ENCODE results near the gene MYLK3. TPM values are rescaled to one million over a fixed set of nuclear protein-coding genes. Genes with fewer than 3 reads are reported as not detected.

The MYLK3 gene
- total RNA-seq, 1 experiment from 2014 or later, result 1.1 TPM

DNA sequence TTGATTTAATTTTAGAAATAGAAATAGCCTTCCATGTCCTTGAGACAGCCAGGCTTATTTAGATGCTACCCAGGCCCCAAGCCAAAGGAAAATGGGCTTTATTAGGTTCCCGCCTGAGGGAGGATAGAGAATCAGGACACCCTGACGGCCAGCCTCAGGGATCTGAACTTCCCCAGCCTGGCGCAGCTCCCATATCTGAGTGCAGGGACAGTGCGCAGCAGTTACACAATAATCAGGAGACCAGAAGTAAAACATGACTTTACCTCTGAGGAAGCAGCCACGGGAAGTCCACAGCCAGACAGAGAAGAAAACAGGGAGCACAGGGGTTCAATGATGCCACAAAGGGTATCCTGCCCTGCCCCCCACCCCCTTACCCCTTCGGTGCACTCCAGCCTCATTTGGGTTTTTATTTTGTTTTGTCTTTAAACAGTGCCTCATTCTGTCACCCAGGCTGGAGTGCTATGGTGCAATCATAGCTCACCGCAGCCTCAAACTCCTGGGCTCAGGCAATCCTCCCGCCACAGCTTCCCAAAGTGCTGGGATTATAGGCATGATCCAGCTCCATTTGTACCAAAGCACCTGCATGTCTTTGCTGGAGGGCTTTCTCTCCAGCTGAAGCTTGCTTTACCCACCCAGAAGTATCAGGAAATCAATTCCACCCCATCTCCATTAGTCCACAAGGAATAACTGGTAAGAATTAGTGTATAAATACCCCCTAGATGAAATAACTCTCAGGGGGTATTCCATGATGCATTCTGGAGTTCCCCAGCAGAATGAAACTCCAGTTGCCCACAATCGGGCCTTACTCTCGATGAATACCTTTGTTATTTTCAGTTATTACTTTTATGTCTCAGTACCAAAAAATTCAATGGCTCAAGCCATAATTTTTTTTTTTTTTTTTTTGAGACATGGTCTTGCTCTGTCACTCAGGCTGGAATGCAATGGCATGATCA, 36.8 kb downstream of the MYLK3 start:
- in situ Hi-C loops (cut with HindIII; ENCODE audit: low pct_unique_long_range_greater_than_20kb, low sequenced_read_pairs), result no loop called here

DNA sequence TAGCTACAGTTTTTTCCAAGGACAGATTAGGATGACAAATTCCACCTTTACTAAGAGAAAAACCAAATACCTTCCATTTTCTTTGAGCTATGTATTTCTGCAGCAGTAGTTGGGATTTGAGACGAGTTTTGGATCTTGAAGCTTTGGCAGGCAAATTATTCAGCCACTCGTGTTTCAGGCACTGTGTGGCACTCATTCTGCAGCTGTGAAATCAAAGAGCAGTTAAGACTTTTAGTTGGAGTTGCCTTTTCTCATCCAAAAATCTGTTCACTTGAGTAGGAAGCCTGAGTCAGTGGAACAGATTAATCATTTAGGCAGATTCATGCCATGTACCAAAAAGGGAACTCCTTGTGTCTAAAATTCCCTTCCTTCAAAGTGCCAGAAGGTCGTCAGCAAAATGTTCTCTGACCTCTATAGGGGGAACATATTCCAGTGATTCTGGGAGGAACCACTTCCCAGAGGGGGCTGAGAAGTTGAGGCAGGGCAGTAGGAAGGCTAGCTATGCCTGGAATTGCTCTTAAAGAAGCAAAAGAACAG, 38.6 kb downstream of the MYLK3 start:
- in situ Hi-C loops (cut with HindIII; ENCODE audit: low pct_unique_long_range_greater_than_20kb, low sequenced_read_pairs), result no loop called here
- no peak for DNase-seq (ENCODE audit: low read depth, low spot score)

More for the DNA sequence above, 36.8 kb downstream of the MYLK3 start:
- DNase-seq (ENCODE audit: low read depth, low spot score), result no peak

DNA sequence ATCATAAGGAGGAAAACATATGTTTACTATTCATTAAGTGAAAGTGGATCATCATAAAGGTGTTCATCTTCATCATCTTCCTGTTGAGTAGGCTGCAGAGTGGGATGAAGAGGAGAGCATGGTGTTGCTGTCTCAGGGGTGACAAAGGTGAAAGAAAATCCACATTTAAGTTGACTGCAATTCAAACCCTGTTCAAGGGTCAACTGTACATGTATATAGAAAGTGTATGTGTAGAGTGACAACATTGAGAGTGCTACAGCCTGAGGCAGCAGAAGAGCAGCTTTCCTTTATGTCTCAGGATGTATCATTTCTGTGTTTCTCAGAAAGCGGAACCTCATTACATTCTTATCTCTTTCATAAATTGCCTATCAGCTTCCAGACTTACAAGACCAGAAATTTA, 41.5 kb downstream of the MYLK3 start:
- in situ Hi-C loops (cut with HindIII; ENCODE audit: low pct_unique_long_range_greater_than_20kb, low sequenced_read_pairs), result no loop called here
- no peak for DNase-seq (ENCODE audit: low read depth, low spot score)

DNA sequence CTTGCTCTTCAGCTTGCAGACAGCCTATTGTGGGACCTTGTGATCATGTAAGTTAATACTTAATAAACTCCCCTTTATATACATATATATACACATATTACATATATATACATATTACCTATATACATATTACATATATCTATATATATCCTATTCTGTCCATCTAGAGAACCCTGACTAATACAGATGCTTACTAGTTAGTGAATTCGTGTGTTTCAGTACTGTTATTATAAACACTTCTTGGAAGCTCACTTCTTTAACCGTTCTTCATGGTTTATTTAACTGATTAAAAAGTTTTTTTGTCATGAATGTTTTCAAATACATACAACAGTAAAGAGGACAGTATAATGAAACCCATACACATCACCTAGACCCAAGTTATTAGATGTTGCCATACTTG, 46.1 kb downstream of the MYLK3 start:
- in situ Hi-C loops (cut with HindIII; ENCODE audit: low pct_unique_long_range_greater_than_20kb, low sequenced_read_pairs), result no loop called here

DNA sequence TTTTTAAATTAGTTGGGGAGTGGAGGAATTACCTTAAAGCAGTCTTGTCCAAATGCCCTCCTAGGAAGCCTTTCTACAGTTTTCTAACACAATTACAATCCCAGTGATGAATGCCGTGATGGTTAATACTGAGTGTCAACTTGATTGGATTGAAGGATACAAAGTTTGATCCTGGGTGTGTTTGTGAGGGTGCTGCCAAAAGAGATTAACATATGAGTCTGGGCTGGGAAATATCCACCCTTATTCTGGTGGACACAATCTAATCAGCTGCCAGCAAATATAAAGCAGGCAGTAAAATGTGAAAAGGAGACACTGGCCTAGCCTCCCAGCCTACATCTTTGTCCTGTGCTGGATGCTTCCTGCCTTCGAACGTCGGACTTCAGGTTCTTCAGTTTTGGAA, 46.5 kb downstream of the MYLK3 start:
- no peak for DNase-seq (ENCODE audit: low read depth, low spot score)
- in situ Hi-C loops (cut with HindIII; ENCODE audit: low pct_unique_long_range_greater_than_20kb, low sequenced_read_pairs), result no loop called here

More for the DNA sequence above, 46.1 kb downstream of the MYLK3 start:
- DNase-seq (ENCODE audit: low read depth, low spot score), result no peak

DNA sequence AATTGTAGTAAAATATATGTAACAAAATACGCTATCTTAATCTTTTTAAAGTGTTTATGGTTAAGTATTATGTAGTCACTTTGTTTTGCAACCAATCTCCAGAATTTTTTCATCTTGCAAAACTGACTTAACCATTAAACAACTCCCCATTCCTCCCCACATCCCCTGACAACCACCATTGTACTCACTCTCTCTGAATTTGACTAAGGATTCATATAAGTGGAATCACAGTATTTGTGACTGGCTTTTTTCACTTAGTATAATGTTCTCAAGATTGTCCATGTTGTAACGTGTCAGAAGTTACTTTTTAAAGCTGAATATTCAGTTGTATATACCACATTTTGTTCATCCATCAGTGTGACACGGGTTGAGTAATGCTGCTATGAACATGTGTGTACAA, 48.1 kb downstream of the MYLK3 start:
- in situ Hi-C loops (cut with HindIII; ENCODE audit: low pct_unique_long_range_greater_than_20kb, low sequenced_read_pairs), result no loop called here
- DNase-seq (ENCODE audit: low read depth, low spot score), result no peak

DNA sequence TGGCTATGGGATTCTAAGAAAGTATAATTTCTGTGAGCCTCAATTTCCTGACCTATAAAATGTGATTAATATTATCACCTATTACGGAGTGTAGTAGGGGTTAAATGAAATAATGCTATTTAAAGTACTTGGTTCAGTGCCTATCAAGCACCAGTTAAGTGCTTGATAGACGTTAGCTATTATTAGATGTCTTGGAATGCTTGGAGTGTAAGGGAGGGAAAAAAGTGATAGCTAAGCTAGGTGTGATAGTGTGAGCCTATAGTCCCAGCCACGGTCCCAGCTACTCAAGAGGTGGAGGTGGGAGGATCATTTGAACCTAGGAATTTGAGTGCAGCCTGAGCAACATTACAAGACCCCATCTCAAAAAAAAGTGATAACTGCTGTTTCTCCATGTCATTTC, 51.2 kb downstream of the MYLK3 start:
- no peak for DNase-seq (ENCODE audit: low read depth, low spot score)
- in situ Hi-C loops (cut with HindIII; ENCODE audit: low pct_unique_long_range_greater_than_20kb, low sequenced_read_pairs), result no loop called here

DNA sequence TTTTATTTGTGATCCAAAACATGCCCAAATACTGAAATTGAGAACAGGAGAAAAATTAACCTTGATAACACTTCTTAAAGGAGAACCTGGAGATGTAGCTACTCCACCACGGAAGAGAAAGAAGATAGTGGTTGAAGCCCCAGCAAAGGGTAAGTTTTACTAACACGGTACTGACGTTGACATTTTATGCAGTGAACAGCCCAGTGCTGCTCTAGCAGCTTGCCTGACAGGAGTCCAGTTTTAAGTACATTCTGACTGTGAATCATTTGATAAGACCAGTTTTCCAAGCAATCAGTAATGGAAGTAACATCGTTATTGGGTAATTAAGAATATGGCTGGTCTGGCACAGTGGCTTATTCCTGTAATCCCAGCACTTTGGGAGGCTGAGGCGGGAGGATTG, 52.2 kb downstream of the MYLK3 start:
- no peak for DNase-seq (ENCODE audit: low read depth, low spot score)
- in situ Hi-C loops (cut with HindIII; ENCODE audit: low pct_unique_long_range_greater_than_20kb, low sequenced_read_pairs), result no loop called here

DNA sequence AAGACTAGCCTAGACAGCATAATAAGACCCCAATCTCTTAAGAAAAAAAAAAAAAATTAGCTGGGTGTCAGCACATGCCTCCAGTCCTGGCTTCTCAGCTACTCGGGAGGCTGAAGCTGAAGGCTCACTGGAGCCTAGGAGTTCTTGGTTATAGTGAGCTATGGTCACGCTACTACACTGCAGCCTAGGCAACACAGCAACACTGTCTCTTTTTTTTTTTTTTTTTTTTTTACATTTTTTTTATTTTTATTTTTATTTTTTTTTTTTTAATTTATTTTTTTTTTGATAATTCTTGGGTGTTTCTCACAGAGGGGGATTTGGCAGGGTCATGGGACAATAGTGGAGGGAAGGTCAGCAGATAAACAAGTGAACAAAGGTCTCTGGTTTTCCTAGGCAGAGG, 54.5 kb downstream of the MYLK3 start:
- DNase-seq (ENCODE audit: low read depth, low spot score), result no peak
- in situ Hi-C loops (cut with HindIII; ENCODE audit: low pct_unique_long_range_greater_than_20kb, low sequenced_read_pairs), result no loop called here

DNA sequence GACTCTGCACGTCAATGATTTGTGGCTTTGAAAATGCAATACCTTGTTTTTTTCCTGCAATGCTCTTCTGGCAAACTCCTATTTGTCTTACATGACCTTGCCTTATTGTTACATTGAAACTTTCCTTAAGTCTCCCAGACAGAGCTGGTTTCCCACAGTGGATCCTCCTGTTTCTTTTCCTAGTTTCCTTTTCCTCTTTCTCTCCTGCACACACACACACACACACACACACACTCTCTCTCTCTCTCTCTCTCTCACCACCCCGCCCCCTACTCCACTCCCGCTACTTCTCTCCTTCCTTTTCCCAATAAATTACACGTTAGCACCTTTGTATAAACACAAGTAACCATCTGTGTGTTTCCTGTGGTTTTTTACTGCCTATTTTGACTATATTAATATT, 56.4 kb downstream of the MYLK3 start:
- no peak for DNase-seq (ENCODE audit: low read depth, low spot score)
- in situ Hi-C loops (cut with HindIII; ENCODE audit: low pct_unique_long_range_greater_than_20kb, low sequenced_read_pairs), result no loop called here

DNA sequence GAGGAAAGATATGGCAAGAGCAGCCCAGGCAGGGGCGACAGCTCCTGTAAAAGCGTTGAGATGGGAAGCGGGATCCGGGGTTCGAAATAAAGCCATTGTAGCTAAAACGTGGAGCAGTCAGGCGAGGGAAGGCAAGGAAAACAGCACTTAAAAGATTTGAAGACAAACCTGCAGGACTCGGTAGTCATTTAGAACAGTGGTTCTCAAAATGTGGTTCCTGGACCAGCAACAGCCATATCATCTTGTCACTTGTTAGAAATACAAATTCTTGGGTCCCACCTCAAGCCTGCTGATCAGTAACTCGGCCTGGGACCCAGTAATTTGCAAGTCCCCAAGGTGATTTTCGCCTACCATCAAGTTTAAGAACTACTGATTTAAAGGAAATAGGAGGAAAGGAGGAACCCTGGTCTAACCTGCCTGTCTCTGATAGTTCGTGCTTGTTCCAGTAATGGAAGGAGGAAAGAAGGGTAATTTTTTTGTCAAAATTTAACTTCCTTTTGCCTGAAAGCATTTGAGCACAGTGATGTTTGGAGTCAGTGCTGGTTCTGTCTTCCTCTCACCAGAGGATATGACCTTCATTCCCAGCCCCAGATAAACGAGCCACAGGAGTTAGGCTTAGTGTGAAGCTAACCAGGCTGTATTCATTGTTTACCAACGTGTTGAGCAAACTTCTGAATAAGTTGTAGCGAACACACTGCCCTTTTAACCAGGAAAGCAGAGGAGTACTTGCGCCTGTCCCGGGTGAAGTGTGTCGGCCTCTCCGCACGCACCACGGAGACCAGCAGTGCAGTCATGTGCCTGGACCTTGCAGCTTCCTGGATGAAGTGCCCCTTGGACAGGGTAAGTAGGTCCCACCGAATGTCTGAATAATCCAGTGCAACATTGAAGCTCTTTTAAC, 57.6 kb downstream of the MYLK3 start:
- peak; percentile 44 for DNase-seq (ENCODE audit: low read depth, low spot score)
- in situ Hi-C loops (cut with HindIII; ENCODE audit: low pct_unique_long_range_greater_than_20kb, low sequenced_read_pairs), result no loop called here

DNA sequence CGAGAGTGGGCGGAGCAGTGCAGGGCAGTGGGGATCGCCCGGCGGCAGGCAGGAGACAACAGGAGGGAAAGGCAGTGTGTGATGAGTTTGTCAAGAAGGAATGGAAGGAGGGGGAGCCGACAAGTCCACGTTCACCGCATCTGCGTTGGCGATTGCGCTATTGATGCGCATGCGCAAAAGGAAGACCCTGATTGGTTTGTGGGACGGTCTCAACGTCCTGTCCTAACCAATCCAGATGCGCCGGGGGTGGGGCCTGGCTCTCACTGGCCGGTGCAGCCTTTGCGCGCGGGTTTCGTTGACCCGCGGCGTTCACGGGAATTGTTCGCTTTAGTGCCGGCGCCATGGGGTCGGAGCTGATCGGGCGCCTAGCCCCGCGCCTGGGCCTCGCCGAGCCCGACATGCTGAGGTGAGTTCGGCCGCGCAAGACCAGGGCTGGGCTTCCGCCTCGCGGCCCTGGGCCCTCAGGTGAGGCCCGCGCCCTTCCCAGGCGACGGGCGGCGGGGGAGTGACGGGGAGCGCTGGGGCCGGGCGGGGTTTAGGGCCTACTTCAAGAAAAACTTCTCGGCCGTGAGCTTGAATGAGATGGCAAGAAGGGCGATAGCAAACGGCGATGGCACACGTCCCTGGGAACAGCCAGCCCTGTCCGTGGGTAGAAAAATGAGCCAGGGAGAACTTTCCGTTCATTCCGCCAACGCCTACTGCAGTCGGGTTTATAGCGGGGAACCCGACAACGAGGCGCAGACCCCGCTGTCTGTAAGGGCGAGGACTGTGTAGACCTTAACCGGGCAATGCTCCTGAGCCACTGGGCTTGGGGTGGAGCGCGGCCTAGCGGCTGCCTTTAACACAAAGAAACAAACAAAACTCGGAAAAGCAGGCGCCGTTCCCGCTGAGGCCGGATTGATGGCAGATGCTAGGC, 58.5 kb downstream of the MYLK3 start, which contains the start of gene ORC6:
TSS of gene ORC6 (plus strand) at position 295 of the 916 bp plus-strand sequence. CDS start at position 342, 47 bp downstream.
- peak; percentile 94 for DNase-seq (ENCODE audit: low read depth, low spot score)
- in situ Hi-C loops (cut with HindIII; ENCODE audit: low pct_unique_long_range_greater_than_20kb, low sequenced_read_pairs), result no loop called here

DNA sequence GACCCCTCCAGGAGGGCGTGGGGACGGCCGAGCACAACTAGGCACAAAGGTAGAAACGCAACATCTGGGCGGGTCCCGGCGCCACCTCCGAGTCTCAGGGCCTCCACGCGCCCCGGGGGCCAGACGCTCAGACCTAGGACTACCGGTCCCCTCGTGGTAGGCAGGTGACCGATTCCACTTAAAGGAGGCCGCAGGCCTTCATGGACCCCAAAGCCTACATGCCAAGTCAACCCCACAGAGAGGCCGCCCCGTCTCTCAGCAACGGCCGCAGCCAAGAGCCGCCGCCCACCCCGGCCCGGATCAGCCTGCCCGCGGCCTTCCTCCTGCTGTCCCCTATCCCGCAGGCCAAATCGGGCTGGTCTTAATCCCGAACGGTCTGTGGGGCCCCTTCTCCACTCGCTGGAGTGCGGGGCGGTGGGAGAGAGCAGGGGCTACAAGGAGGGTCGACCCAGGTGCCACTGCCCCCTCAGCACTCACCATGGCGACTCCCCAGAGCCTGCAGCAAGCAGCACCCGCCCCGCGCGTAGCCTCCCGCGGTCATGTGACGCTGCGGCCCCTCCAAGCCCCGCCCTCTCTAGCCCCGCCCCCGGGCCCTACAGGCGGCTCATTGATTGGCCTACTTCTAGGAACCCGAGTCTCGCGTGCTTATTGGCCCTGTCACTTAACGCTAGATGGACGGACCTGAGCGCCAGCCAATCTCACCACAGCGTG, 59.3 kb downstream of the MYLK3 start, which contains the start of gene VPS35:
TSS of gene VPS35 (minus strand) at position 525 of the 711 bp plus-strand sequence. CDS start at position 480, 45 bp downstream.
- in situ Hi-C loops (cut with HindIII; ENCODE audit: low pct_unique_long_range_greater_than_20kb, low sequenced_read_pairs), result no loop called here
- peak; percentile 98 for DNase-seq (ENCODE audit: low read depth, low spot score)

DNA sequence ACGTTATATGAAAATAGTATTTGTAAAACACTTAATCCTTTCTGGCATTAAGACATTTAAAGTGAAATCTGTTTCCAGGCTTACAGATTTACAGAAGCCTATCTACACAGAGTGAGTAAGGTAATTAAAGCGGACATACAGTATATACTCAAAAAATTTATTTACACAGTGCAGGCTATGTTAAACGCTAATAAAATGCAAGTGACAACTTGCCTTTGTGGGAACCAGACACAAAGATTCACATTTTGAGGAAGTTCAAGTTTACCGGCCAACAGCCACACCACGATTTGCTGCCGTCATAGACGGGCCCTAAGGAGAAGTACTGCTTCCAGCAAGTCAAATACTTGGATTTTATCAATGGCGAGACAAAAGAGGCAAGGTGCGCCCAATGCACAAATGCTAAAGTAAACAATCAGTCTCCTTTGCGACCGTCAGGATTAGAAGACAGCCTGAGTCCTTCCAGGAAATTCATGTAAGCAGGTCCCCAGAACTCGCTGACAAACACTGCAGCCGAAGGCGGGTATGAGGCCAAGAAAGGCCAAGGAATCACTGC, 60.0 kb downstream of the MYLK3 start:
- in situ Hi-C loops (cut with HindIII; ENCODE audit: low pct_unique_long_range_greater_than_20kb, low sequenced_read_pairs), result no loop called here

DNA sequence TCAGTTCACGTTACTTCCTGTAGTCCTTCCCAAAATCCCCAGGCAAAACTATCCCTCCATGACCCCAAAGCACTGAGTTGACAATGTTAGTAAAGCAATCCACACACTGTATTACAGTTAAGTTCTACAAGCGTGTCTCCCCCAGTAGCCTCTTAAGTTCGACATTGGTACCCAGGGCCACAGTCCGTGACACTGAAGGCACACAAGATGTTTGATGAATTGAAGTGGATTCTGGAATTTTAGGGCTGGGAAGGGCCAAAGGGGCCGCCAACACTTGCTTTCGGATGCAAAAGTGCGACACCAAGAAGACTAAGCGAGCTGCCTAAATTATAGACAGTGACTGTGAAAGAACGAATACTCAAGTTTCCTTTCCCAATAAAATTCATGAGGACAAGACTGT, 60.7 kb downstream of the MYLK3 start:
- in situ Hi-C loops (cut with HindIII; ENCODE audit: low pct_unique_long_range_greater_than_20kb, low sequenced_read_pairs), result no loop called here

More for the DNA sequence above, 60.0 kb downstream of the MYLK3 start:
- DNase-seq (ENCODE audit: low read depth, low spot score), result no peak

DNA sequence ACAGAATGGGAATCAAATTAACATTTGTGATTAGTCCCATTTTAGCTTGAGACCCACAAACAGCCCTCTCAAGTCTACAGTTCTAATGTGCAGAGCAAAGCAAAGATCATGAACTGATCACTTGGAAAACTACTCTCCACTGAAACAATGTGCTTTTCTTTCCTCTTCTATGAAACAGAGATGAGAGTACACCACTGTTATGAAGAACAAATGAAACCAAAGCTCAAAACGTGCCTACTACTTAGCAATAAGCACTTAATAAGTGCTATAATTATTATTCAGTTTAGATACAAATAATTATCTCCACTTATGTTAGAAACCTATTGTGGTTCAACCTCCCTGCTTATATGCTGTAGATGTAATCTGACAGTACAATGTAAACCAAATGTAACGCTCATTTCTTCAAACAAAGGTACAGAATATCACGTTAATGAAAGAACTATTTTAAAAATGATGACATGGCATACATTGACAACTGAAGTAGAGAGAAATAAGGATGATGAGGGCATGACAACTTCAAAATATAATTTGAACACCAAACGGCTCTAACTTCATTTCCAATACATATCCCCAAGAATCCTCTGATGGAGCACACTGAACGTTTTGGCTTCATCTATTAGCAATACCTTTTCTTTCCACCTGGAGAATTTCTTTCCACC, 61.2 kb downstream of the MYLK3 start:
- in situ Hi-C loops (cut with HindIII; ENCODE audit: low pct_unique_long_range_greater_than_20kb, low sequenced_read_pairs), result no loop called here

More for the DNA sequence above, 60.7 kb downstream of the MYLK3 start:
- DNase-seq (ENCODE audit: low read depth, low spot score), result no peak

More for the DNA sequence above, 61.2 kb downstream of the MYLK3 start:
- DNase-seq (ENCODE audit: low read depth, low spot score), result no peak
